Measurements from ENCODE around the gene RHOBTB1. TPM values are rescaled to one million over a fixed set of nuclear protein-coding genes. Genes with fewer than 3 reads are reported as not detected.
A peak's percentile ranks its signal among the peaks of the same experiment; 100 is the strongest.

The RHOBTB1 gene
- total RNA-seq, result 10 to 100 TPM in 3 of 4 donors, 1 to 10 TPM in 1; 5.1 to 15.7 (median 12.6) TPM

- H3K27ac ChIP-seq, result peak within 1 kb of the TSS; percentile 77 to 97 (median 90)
- no peaks in the 10 kb centered on the region for H3K9me3 ChIP-seq
- no peaks in the 10 kb centered on the region for H3K27me3 ChIP-seq
- DNase-seq, result peak; percentile 55 to 84 (median 83)
- peak within 1 kb of the TSS; percentile 57 to 86 (median 74) for H3K4me3 ChIP-seq
- H3K36me3 ChIP-seq, result no peaks in the 10 kb centered on the region
- TF ChIP-seq POLR2A (IDR thresholded peaks at IDR 0.05) (peak; percentile 54 to 63), CTCF (IDR thresholded peaks at IDR 0.05) (no peak)
- peaks cover 0 to 7% (median 2%) of the 10 kb centered on the region in 4 donors for H3K4me1 ChIP-seq
These were observed at the start of gene RHOBTB1 for GRCh38 chr10:60944058-60944909. Gene RHOBTB1 (minus strand): TSS chr10:60944185. CDS start chr10:60911542, 32,643 bp downstream.

- H3K4me1 ChIP-seq, result no peaks in the 10 kb centered on the region
- H3K4me3 ChIP-seq, result no peak overlapping the region
- no peak overlapping the region for H3K27ac ChIP-seq
- DNase-seq, result no peak
- H3K27me3 ChIP-seq, result no peaks in the 10 kb centered on the region
- no peaks in the 10 kb centered on the region for H3K36me3 ChIP-seq
- H3K9me3 ChIP-seq, result no peaks in the 10 kb centered on the region
- TF ChIP-seq CTCF (IDR thresholded peaks at IDR 0.05) (no peak), POLR2A (IDR thresholded peaks at IDR 0.05) (no peak)
These were observed 48.7 kb upstream of the RHOBTB1 start for GRCh38 chr10:60992636-60993035.

- H3K4me1 ChIP-seq, result no peaks in the 10 kb centered on the region
- no peaks in the 10 kb centered on the region for H3K27me3 ChIP-seq
- no peak for DNase-seq
- no peak overlapping the region for H3K4me3 ChIP-seq
- no peaks in the 10 kb centered on the region for H3K36me3 ChIP-seq
- no peaks in the 10 kb centered on the region for H3K9me3 ChIP-seq
- H3K27ac ChIP-seq, result no peak overlapping the region
- TF ChIP-seq CTCF (IDR thresholded peaks at IDR 0.05), result no peak
- TF ChIP-seq POLR2A (IDR thresholded peaks at IDR 0.05), result no peak
These were observed 46.7 kb upstream of the RHOBTB1 start for GRCh38 chr10:60990663-60991062.

GRCh38 chr10:60989400-60989876 lies 45.5 kb upstream of the RHOBTB1 start:
- no peaks in the 10 kb centered on the region for H3K4me1 ChIP-seq
- DNase-seq, result no peak
- TF ChIP-seq POLR2A (IDR thresholded peaks at IDR 0.05) (no peak), CTCF (IDR thresholded peaks at IDR 0.05) (no peak)
- no peaks in the 10 kb centered on the region for H3K9me3 ChIP-seq
- H3K4me3 ChIP-seq, result no peak overlapping the region
- H3K27me3 ChIP-seq, result no peaks in the 10 kb centered on the region
- H3K27ac ChIP-seq, result peak overlapping the region in 1 of 4 donors; percentile 16
- H3K36me3 ChIP-seq, result no peaks in the 10 kb centered on the region

GRCh38 chr10:60986791-60987190 lies 42.8 kb upstream of the RHOBTB1 start:
- DNase-seq, result no peak
- H3K9me3 ChIP-seq, result no peaks in the 10 kb centered on the region
- TF ChIP-seq CTCF (IDR thresholded peaks at IDR 0.05) (no peak), POLR2A (IDR thresholded peaks at IDR 0.05) (no peak)
- H3K27ac ChIP-seq, result no peak overlapping the region
- no peaks in the 10 kb centered on the region for H3K27me3 ChIP-seq
- no peak overlapping the region for H3K4me3 ChIP-seq
- no peaks in the 10 kb centered on the region for H3K4me1 ChIP-seq
- no peaks in the 10 kb centered on the region for H3K36me3 ChIP-seq
